Vagina (tissue), 2 donors: Measurements from ENCODE around the gene PPP2R5D. TPM values are rescaled to one million over a fixed set of nuclear protein-coding genes. Genes with fewer than 3 reads are reported as not detected.
A peak's percentile ranks its signal among the peaks of the same experiment; 100 is the strongest.

Source experiments
- DNase-seq, 2 donors: peaks; one replicate each; pipeline ENCODE4 v3.0.0-alpha.2; 2017; ENCODE audit errors: extremely low spot score in 2 of 2
- H3K27ac ChIP-seq: fragments of 200-600 bp; sonication (generic); one replicate; pipeline ENCODE4 v1.5.1; 2019
- H3K27me3 ChIP-seq: fragments of 200-600 bp; sonication (generic); one replicate; pipeline ENCODE4 v1.5.1; 2019
- H3K36me3 ChIP-seq, 2 donors: fragments of 200-600 bp; sonication (generic); one replicate each; pipeline ENCODE4 v1.5.1; 2017 to 2019
- H3K4me1 ChIP-seq: fragments of 200-600 bp; sonication (generic); one replicate; pipeline ENCODE4 v1.5.1; 2019
- H3K4me3 ChIP-seq, 2 donors: fragments of 200-600 bp; sonication (generic); 1 replicate in 1 of 2; 2 replicates in 1 of 2; pipeline ENCODE4 v1.5.1; 2016 to 2019
- H3K9me3 ChIP-seq: fragments of 200-600 bp; sonication (generic); one replicate; pipeline ENCODE4 v1.5.1; 2019
- CTCF ChIP-seq, 3 experiments: fragments of 450-650 bp in 2 of 3; fragments of 200-600 bp in 1 of 3; sonication (generic) in 1 of 3; IDR thresholded peaks; one replicate each; pipeline ENCODE4 v1.5.1; 2017 to 2019; ENCODE audit warnings: antibody characterized with exemption in 3 of 3, mild to moderate bottlenecking in 2 of 3, moderate library complexity in 2 of 3
- POLR2A ChIP-seq, 2 donors: fragments of 450-650 bp; IDR thresholded peaks; one replicate each; pipeline ENCODE4 v1.6.1; 2017; ENCODE audit warnings: antibody characterized with exemption in 2 of 2, mild to moderate bottlenecking in 2 of 2, moderate library complexity in 2 of 2
- POLR2AphosphoS5 ChIP-seq, 2 donors: sonication (generic); formaldehyde crosslinking; IDR thresholded peaks; one replicate each; pipeline ENCODE4 v1.9.0; 2017; ENCODE audit warnings: antibody characterized with exemption in 2 of 2, mild to moderate bottlenecking in 2 of 2, low read depth in 1 of 2; ENCODE audit not compliant: insufficient read depth in 1 of 2
- intact Hi-C: fragments of 100-400 bp; cut with DNase I; formaldehyde crosslinking; loops from one replicate; pipeline ENCODE4 v1.15.1; 2023
- total RNA-seq: library from RNA; depleted of rRNA; stranded (reverse); fragments of >200 nt; gene quantifications from one replicate; pipeline ENCODE4 v1.2.3, GENCODE V29; 2016

The PPP2R5D gene
- total RNA-seq, 1 donor from 2014 or later = 26.3 TPM

GRCh38 chr6:43052842-43053544, 68.6 kb downstream of the PPP2R5D start:
- Histone ChIP-seq H3K4me1 (peaks cover 38% of the 10 kb centered on the region), H3K27ac (peak overlapping the region; percentile 88), H3K36me3 (peaks cover 0 to 26% of the 10 kb centered on the region in 2 donors), H3K4me3 (peak overlapping the region; percentile 62 to 71), H3K27me3 (no peaks in the 10 kb centered on the region), H3K9me3 (no peaks in the 10 kb centered on the region)
- TF ChIP-seq POLR2AphosphoS5 (IDR thresholded peaks at IDR 0.05; ENCODE audit: insufficient read depth in 1 of 2, low read depth in 1 of 2) (no peak), CTCF (IDR thresholded peaks at IDR 0.05) (no peak), POLR2A (IDR thresholded peaks at IDR 0.05) (no peak)
- intact Hi-C loops = loop anchor here (5.0 kb wide), 1 partner anchor 66 kb away; no protein-coding TSS in a partner anchor
- DNase-seq = no peak

GRCh38 chr6:43053545-43054205, 69.3 kb downstream of the PPP2R5D start, which contains the start of gene CUL7:
Gene CUL7 (minus strand): TSS chr6:43053851. CDS start chr6:43052788, 1,063 bp downstream.
- Histone ChIP-seq H3K9me3 (no peaks in the 10 kb centered on the region), H3K4me1 (peaks cover 45% of the 10 kb centered on the region), H3K36me3 (peaks cover 0 to 19% of the 10 kb centered on the region in 2 donors), H3K27me3 (no peaks in the 10 kb centered on the region), H3K4me3 (peak within 1 kb of the TSS; percentile 62 to 71), H3K27ac (peak within 1 kb of the TSS; percentile 88)
- peak in 1 of 2 donors; percentile 94 for DNase-seq
- TF ChIP-seq POLR2AphosphoS5 (IDR thresholded peaks at IDR 0.05; ENCODE audit: insufficient read depth in 1 of 2, low read depth in 1 of 2) (peak; percentile 94 to 99), POLR2A (IDR thresholded peaks at IDR 0.05) (peak in 1 of 2 donors; percentile 53), CTCF (IDR thresholded peaks at IDR 0.05) (no peak)
- intact Hi-C loops = loop anchor here (5.0 kb wide), 1 partner anchor 66 kb away; no protein-coding TSS in a partner anchor

DNA sequence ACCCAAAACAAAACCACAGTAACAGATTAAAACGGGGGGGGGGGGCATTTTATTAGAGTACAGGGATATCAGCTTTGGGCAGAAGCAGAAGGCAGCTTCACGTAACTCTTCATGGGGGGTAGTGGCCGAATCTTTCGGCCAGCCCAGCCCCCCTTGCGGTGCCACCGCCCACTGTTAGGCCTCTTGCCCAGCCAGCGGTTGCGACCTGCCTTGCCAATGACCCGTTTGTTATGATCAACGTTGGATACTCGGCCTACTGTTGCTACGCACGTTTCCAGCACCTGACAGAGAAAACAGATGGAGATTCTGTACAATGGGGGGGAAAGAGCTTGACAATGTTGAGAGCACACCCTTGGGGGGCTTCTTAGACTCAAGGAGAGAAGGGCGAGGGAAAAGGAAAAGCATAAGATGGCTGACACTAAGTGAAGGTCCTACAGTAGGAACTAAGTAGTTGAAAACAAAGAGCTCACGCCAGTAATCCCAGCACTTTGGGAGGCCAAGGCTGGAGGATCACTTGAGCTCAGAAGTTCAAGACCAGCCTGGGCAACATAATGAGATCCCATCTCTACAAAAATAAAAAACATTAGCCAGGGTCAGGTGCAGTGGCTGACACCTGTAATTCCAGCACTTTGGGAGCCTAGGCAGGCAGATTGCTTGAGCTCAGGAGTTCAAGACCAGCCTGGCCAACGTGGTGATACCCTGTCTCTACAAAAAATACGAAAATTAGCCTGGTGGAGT, 70.0 kb downstream of the PPP2R5D start:
- DNase-seq = no peak
- H3K9me3 ChIP-seq = no peaks in the 10 kb centered on the region
- no peak for TF ChIP-seq POLR2AphosphoS5 (IDR thresholded peaks at IDR 0.05; ENCODE audit: insufficient read depth in 1 of 2, low read depth in 1 of 2)
- no peak for TF ChIP-seq POLR2A (IDR thresholded peaks at IDR 0.05)
- TF ChIP-seq CTCF (IDR thresholded peaks at IDR 0.05) = no peak
- intact Hi-C loops = loop anchor here (5.0 kb wide), 1 partner anchor 67 kb away; no protein-coding TSS in a partner anchor
- H3K36me3 ChIP-seq = peaks cover 0 to 12% of the 10 kb centered on the region in 2 donors
- H3K27ac ChIP-seq = peak overlapping the region; percentile 88
- H3K27me3 ChIP-seq = no peaks in the 10 kb centered on the region
- H3K4me1 ChIP-seq = peaks cover 47% of the 10 kb centered on the region
- H3K4me3 ChIP-seq = peak overlapping the region; percentile 62 to 71

GRCh38 chr6:43055966-43056365, 71.6 kb downstream of the PPP2R5D start:
- no peak for DNase-seq
- intact Hi-C loops = no loop called here

More at GRCh38 chr6:43055966-43056365, 71.6 kb downstream of the PPP2R5D start:
- Histone ChIP-seq H3K4me1 (peaks cover 57% of the 10 kb centered on the region), H3K27me3 (no peaks in the 10 kb centered on the region), H3K4me3 (no peak overlapping the region), H3K9me3 (no peaks in the 10 kb centered on the region), H3K27ac (no peak overlapping the region), H3K36me3 (peaks cover 0 to 6% of the 10 kb centered on the region in 2 donors)
- TF ChIP-seq POLR2AphosphoS5 (IDR thresholded peaks at IDR 0.05; ENCODE audit: insufficient read depth in 1 of 2, low read depth in 1 of 2) (no peak), POLR2A (IDR thresholded peaks at IDR 0.05) (no peak), CTCF (IDR thresholded peaks at IDR 0.05) (no peak)
